ENCODE results near the gene TVP23A.

GRCh38 chr16:10834766-10835165 lies 16.2 kb upstream of the TVP23A start:
- TF ChIP-seq CTCF (IDR thresholded peaks at IDR 0.05 in 8 of 11, conservative IDR thresholded peaks at IDR 0.05 in 3 of 11) (no peak), POLR2AphosphoS5 (IDR thresholded peaks at IDR 0.05) (no peak)

Data from spleen (tissue), 7 donors.